22Rv1 (cell line): ENCODE results near the gene IGSF3.
"Not testable (repeated sequence)": the region's sequence is repeated elsewhere in the genome, so short reads cannot be mapped to it uniquely, and the experiment has no call there.

Experiments
- H3K27ac ChIP-seq: fragments of 450-650 bp; 2 replicates; pipeline ENCODE4 v1.5.1; 2017
- ZFX ChIP-seq: fragments of 450-650 bp; IDR thresholded peaks from 2 replicates; pipeline ENCODE4 v1.6.1; 2017; ENCODE audit warnings: antibody characterized with exemption, borderline replicate concordance
- TF ChIP-seq, protein P1 (sequence below): fragments of 450-650 bp; IDR thresholded peaks from 2 replicates; pipeline ENCODE4 v1.5.1; 2017; ENCODE audit warnings: mild to moderate bottlenecking

The IGSF3 gene

DNA sequence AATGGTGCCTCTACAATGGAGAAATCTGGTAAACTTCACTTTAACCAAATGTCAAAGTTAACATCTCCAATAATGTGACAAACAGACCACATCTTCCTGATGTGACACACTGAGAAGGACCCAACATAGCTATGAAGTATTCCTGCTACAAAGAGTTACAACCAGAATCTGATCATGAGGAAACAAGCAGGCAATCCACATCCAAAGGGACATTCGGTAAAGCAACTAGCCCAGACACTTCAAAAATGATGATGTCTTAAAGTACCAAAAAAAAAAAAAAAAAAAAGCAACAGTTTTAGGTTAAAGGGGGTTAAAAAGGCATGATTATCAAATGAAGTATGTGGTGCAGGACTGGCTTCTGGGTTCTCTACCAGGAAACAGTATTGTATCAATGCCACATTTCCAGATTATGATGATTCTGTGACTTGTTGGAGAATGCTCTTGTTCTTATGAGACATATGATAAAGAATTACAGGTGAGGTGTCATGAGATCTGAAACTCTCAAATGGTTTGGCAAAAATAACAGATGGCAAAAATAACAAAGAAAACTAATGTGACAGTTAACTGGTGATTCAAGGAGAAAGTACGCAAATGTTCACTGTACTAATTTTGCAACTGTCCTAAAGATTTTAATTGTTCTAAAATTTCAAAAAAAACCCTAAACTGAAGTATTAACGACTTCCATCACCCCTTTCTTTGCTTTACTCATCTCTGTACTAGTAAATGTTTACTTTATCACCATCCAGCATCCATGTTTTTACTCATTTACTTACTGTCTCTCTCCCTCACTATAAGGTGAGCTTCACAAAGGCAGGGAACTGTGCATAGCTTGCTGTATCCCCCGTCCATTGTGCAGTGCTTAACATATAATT, 99.5 kb downstream of the IGSF3 start:
- no peak for TF ChIP-seq ZFX
- TF ChIP-seq, protein P1, sequence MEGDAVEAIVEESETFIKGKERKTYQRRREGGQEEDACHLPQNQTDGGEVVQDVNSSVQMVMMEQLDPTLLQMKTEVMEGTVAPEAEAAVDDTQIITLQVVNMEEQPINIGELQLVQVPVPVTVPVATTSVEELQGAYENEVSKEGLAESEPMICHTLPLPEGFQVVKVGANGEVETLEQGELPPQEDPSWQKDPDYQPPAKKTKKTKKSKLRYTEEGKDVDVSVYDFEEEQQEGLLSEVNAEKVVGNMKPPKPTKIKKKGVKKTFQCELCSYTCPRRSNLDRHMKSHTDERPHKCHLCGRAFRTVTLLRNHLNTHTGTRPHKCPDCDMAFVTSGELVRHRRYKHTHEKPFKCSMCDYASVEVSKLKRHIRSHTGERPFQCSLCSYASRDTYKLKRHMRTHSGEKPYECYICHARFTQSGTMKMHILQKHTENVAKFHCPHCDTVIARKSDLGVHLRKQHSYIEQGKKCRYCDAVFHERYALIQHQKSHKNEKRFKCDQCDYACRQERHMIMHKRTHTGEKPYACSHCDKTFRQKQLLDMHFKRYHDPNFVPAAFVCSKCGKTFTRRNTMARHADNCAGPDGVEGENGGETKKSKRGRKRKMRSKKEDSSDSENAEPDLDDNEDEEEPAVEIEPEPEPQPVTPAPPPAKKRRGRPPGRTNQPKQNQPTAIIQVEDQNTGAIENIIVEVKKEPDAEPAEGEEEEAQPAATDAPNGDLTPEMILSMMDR = no peak
- no peak overlapping the region for H3K27ac ChIP-seq

DNA sequence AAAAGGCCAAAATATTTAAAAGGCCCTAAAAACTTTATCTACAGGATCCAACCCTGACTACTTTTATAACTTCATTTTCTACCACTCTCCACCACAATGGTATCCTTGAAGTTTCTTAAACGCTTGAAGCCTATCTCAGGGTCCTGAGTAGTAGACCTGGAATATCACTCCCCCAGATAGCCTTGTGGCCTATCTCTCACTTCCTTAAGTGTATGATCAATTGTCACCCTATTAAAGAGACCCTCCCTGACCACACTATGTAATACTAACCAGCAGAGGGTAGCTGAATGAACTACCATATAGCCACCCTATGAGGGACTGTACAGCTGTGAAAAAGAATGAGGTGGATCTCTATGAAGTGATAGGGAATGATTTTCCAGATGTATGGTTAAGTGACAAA, 102.3 kb downstream of the IGSF3 start:
- TF ChIP-seq, protein P1 = no peak
- no peak for TF ChIP-seq ZFX
- H3K27ac ChIP-seq = no peak overlapping the region

DNA sequence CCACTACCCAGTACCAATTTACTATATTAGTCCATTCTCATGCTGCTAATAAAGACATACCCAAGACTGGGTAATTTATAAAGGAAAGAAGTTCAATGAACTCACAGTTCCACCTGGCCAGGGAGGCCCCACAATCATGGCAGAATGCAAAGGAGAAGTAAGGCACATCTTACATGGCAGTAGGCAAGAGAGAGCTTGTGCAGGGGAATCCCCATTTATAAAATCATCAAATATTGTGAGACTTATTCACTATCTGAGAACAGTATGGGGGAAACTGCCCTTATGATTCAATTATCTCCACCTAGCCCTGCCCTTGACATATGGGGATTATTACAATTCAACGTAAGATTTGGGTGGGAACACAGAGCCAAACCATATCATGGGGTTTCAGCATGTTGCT, 103.1 kb downstream of the IGSF3 start:
- TF ChIP-seq, protein P1 = no peak
- TF ChIP-seq ZFX = no peak
- no peak overlapping the region for H3K27ac ChIP-seq

DNA sequence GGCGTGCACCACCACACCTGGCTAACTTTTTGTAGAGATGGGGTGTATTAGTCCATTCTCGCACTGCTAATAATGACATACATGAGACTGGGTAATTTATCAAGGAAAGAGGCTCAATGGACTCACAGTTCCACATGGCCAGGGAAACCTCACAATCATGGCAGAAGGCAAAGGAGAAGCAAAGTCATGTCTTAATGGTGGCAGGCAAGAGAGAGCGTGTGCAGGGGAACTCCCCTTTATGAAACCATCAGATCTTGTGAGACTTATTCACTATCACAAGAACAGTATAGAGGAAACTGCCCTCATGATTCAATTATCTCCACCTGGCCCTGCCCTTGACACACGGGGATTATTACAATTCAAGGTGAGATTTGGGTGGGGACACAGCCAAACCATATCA, 105.1 kb downstream of the IGSF3 start:
- H3K27ac ChIP-seq = not testable (repeated sequence)

DNA sequence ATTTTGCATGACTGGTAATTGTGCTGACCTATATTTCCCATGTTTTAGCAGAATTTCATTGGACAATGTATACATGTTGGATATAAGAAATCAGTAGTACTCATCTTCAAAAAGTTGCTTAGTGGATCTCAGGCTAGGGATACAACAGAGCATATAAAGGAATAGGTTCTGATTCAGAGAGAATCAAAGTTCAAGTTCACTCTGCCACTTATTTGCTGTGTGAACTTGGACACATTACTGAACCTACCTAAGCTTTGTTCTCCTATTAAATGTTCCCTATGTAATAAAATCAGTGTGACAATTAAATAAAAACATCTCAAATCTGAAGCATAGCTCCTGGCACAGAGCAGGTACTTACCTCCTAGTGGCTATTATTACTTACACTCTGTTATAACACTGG, 106.0 kb downstream of the IGSF3 start:
- no peak overlapping the region for H3K27ac ChIP-seq
- TF ChIP-seq, protein P1 = no peak
- TF ChIP-seq ZFX = no peak

DNA sequence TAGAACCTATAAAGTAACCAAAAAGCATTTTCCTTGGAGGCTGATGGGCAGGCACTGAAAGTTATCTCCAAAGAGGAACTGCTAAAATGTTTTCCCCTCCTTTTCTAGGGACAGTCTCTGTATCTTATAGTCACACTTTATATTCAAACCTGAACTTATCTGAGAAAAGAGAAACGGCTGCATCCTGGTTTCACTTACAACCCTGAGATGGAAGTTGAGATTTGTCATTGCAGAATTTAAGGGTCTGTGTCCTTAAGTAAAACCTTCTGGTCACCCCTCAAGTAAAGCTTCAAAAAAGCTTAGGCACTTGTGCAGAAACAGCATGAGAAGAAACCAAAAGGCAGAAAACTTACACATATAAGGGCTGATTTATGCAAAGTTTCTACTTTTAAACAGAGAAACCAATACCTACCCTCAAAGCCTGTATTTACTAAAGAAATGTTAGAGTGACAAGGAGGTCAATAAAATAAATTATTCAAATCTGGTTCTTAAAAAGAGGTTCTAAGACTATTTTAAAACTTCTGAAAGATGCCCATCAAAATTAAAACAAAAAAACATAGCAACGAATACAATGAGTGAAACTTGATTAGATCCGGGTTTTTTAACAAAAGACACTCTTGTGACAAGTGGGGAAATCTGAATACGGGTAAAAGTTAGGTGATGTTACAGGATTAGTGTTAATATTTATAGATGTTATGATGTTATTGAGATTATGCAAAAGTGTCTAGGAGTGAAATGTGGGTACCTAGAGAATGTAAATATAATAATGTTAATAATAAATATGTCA, 106.6 kb downstream of the IGSF3 start:
- H3K27ac ChIP-seq = no peak overlapping the region
- TF ChIP-seq, protein P1 = no peak
- no peak for TF ChIP-seq ZFX

DNA sequence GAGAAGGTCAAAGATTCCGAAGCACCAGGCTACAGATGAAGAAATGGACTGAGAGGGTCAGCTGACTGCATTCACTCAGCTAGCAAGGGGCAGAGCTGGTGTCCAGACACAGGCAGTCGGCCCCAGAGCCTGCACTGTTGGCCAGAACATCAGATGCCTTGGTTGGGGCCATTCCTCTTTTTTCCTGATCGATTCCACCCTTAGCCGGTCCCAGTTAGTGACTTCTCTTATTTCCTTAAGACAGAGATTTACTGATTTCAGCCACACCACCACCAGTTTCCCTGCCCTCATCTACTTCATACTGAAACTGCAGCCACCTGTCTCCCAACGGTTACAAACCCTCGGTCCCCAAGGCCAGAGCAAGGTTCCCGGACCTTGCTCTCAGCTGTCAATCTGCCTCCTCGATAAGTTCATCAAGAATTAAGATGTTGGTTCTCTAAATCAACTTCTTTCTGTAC, 108.2 kb downstream of the IGSF3 start:
- no peak overlapping the region for H3K27ac ChIP-seq
- TF ChIP-seq ZFX = no peak
- TF ChIP-seq, protein P1 = no peak
